ENCODE results near the gene OVCH2.

The OVCH2 gene

DNA sequence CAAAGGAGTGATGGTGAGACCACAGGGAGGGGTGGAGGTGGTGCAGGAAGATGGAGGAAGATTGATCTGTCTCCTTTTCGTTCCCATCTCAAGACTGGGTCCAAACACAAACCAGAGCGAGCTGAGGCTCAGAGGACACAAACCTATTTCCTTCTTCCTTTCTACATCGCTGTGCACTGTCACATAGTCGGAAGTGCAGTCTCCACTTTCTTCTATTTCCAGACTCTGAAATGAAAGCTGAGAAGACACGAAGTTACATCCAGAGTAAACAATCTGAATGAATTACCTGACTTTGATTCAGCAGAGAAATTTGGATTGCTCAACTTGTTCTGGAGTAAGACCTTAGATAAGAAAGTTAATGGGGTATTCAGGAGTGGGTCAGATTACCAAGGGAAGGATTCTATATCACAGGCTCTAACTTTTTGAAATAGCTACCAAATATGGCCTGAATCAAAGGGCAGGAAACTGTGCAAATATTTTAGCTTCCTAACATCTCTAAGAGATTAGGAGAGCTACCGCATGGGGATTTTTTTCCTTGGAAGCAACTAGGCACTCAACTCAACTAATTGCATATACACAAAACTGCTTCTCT is 14.4 kb downstream of the OVCH2 start:
- TF ChIP-seq, protein P1, sequence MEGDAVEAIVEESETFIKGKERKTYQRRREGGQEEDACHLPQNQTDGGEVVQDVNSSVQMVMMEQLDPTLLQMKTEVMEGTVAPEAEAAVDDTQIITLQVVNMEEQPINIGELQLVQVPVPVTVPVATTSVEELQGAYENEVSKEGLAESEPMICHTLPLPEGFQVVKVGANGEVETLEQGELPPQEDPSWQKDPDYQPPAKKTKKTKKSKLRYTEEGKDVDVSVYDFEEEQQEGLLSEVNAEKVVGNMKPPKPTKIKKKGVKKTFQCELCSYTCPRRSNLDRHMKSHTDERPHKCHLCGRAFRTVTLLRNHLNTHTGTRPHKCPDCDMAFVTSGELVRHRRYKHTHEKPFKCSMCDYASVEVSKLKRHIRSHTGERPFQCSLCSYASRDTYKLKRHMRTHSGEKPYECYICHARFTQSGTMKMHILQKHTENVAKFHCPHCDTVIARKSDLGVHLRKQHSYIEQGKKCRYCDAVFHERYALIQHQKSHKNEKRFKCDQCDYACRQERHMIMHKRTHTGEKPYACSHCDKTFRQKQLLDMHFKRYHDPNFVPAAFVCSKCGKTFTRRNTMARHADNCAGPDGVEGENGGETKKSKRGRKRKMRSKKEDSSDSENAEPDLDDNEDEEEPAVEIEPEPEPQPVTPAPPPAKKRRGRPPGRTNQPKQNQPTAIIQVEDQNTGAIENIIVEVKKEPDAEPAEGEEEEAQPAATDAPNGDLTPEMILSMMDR (IDR thresholded peaks at IDR 0.05; ENCODE audit: low read depth, low read length) = no peak
- no peak for DNase-seq (ENCODE audit: extremely low read depth, low read depth)

DNA sequence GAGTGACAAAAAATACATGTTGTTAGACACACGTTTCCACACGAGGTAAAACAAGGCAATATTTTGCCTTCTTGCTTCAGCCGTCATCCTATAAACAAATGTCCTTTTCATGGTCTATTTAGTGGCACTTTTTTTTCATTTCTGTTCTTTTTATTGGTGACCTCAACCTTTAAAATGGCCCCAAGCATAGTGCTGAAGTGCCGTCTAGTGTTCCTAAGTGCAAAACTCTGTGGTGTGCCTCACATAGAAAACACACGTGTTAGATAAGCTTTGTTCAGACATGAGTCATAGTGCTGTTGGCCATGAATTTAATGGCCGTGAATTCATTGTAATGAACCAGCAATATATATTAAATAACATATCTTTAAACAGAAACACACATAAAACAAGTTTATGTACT is 15.6 kb downstream of the OVCH2 start:
- no peak for DNase-seq (ENCODE audit: extremely low read depth, low read depth)
- TF ChIP-seq, protein P1 (IDR thresholded peaks at IDR 0.05; ENCODE audit: low read depth, low read length) = no peak

DNA sequence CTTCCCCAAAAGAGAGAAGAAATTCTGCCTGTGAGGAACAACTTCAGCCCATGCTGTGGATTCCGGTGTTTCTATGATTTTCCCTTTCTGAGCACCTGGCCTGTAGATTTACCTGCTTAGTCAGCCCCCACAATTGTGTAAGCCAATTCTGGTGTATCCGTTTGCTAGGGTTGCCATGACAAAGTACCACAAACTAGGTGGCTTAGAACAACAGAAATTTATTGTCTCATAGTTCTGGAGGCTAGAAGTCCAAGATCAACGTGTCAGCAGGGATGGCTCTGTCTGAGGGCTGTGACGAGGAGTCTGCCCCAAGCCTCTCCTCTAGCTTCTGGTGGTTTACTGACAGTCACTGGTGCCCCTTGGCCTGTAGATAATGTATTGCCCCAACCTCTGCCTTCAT is 17.0 kb downstream of the OVCH2 start:
- DNase-seq (ENCODE audit: extremely low read depth, low read depth) = no peak
- TF ChIP-seq, protein P1 (IDR thresholded peaks at IDR 0.05; ENCODE audit: low read depth, low read length) = no peak

DNA sequence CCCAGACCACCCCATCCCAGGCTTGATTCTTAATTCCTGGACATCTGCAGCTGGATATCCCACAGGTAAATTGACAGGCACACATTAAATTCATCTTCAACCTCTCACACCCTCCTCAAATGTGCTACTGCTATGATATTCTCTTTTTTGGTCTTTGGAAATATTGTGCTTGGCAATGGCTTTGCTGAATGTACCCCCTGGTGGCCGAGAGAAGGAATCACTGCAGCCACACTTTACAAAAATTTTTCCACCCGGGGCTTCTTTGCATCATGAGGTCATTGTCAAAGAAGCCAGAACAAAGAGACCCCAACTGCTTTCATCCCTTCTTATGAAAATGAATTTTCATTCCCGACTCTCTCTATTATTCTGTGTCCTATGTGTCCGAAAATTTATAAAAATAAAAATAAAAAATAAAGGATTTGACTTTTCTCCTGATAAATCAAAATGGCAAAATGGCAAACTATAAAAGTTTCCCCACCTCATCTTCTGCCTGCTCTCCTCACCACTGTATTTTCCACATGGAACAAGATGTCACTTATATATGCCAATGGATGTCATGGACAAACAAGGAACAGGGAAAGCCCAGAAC is 17.9 kb downstream of the OVCH2 start:
- TF ChIP-seq, protein P1 (IDR thresholded peaks at IDR 0.05; ENCODE audit: low read depth, low read length) = peak; percentile 89
- no peak for DNase-seq (ENCODE audit: extremely low read depth, low read depth)

DNA sequence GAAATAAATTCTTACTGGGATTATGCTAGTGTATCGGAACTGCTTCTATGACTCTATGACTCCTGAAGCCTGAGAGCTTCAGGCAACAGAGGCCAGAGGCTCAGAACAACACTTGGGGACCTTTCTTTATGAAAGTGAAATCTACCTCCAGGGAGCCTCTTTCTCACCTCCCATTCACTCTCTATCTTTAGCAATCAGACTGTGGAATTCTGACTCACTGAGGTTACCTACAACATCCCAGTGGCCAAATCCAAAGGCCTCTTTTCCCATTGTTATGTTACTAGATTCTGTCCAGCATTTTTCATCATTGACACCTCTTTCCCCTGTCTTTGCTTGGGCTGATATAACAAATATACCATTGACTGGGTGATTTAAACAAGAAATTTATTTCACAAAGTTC is 18.9 kb downstream of the OVCH2 start:
- TF ChIP-seq, protein P1 (IDR thresholded peaks at IDR 0.05; ENCODE audit: low read depth, low read length) = no peak
- no peak for DNase-seq (ENCODE audit: extremely low read depth, low read depth)

DNA sequence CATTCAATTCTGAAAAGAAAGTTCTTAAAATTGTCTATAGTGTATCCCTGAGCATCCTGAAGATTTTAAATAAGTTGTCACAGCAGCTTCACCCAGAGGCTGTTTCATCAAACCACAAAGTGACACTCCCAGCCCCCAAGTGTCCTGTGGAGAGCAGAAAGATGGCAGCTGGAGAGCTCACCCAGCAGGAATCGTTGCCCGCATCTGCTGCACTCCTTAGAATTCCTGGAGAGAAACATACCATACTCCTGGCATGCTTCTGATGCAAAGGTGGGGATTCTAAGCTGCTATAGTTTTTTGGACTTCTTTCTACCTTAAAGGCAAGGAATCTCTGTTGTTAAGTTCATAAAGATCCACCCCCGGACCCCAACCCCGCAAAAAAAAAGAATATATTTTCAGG is 19.5 kb downstream of the OVCH2 start:
- DNase-seq (ENCODE audit: extremely low read depth, low read depth) = no peak
- TF ChIP-seq, protein P1 (IDR thresholded peaks at IDR 0.05; ENCODE audit: low read depth, low read length) = no peak

DNA sequence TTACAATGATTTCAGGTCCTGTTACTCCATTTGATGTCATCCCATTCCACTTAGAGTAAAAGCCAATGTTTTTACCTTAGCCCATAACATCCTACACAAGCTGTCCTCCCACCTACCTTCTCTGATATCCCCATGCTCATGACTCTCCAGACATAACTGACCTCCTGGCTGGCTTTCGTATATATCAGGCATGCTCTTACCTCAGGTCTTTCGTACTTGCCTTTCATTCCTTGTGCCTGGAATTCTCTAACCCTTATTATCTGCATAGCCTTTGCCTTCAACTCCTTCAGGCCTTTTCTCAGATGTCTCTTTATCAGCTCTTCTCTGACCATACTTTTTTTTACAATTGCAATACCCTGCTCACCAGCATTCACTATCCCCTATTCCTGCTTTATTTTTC is 22.7 kb downstream of the OVCH2 start:
- DNase-seq (ENCODE audit: extremely low read depth, low read depth) = no peak
- TF ChIP-seq, protein P1 (IDR thresholded peaks at IDR 0.05; ENCODE audit: low read depth, low read length) = no peak

All from AG09319 (cell line).